ENCODE results near the gene ARPC2.

GRCh38 chr2:218233543-218233942, 16.6 kb downstream of the ARPC2 start:
- TF ChIP-seq, protein P1, sequence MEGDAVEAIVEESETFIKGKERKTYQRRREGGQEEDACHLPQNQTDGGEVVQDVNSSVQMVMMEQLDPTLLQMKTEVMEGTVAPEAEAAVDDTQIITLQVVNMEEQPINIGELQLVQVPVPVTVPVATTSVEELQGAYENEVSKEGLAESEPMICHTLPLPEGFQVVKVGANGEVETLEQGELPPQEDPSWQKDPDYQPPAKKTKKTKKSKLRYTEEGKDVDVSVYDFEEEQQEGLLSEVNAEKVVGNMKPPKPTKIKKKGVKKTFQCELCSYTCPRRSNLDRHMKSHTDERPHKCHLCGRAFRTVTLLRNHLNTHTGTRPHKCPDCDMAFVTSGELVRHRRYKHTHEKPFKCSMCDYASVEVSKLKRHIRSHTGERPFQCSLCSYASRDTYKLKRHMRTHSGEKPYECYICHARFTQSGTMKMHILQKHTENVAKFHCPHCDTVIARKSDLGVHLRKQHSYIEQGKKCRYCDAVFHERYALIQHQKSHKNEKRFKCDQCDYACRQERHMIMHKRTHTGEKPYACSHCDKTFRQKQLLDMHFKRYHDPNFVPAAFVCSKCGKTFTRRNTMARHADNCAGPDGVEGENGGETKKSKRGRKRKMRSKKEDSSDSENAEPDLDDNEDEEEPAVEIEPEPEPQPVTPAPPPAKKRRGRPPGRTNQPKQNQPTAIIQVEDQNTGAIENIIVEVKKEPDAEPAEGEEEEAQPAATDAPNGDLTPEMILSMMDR (IDR thresholded peaks at IDR 0.05 in 4 of 5, conservative IDR thresholded peaks at IDR 0.05 in 1 of 5): no peak
- no peak for TF ChIP-seq POLR2A (IDR thresholded peaks at IDR 0.05)

Measured in gastrocnemius medialis (tissue), 4 donors.